Fibroblast of lung (primary cell): Measurements from ENCODE around the gene STK10. TPM values are rescaled to one million over a fixed set of nuclear protein-coding genes. Genes with fewer than 3 reads are reported as not detected.

Experiments used
- DNase-seq, 2 donors: peaks; one replicate each; pipeline versions ENCODE4 v3.0.0 to v3.0.0-alpha.2; 2010; ENCODE audit warnings: low read depth in 2 of 2
- H2AFZ ChIP-seq: 2 replicates; pipeline ENCODE4 v1.5.1; 2012; ENCODE audit warnings: low read length, control low read depth, inconsistent platforms
- H3K27ac ChIP-seq: 2 replicates; pipeline ENCODE4 v1.5.1; 2011; ENCODE audit warnings: low read length, control low read depth; ENCODE audit not compliant: insufficient read depth
- H3K27me3 ChIP-seq: 2 replicates; pipeline ENCODE4 v1.5.1; 2011; ENCODE audit warnings: mild to moderate bottlenecking, low read length; ENCODE audit not compliant: control insufficient read depth, insufficient read depth
- H3K36me3 ChIP-seq: 2 replicates; pipeline ENCODE4 v1.5.1; 2011; ENCODE audit warnings: low read length; ENCODE audit not compliant: control insufficient read depth, insufficient read depth
- H3K4me1 ChIP-seq: 2 replicates; pipeline ENCODE4 v1.5.1; 2011; ENCODE audit warnings: low read length; ENCODE audit not compliant: control insufficient read depth, insufficient read depth; ENCODE audit errors: extremely low read depth
- H3K4me2 ChIP-seq: 2 replicates; pipeline ENCODE4 v1.5.1; 2011; ENCODE audit warnings: low read length, control low read depth; ENCODE audit not compliant: insufficient read depth; ENCODE audit errors: extremely low read depth
- H3K4me3 ChIP-seq, 4 experiments: fragments of 200-600 bp in 1 of 4; sonication (generic) in 1 of 4; replicated peaks in 1 of 4; 2 replicates each; pipeline ENCODE4 v1.5.1; 2011 to 2016; ENCODE audit warnings: low read length in 4 of 4, low read depth in 3 of 4, mild to moderate bottlenecking in 3 of 4, control low read depth in 2 of 4, inconsistent platforms in 1 of 4, mixed read lengths in 1 of 4; ENCODE audit not compliant: insufficient read depth in 1 of 4; ENCODE audit errors: control extremely low read depth in 1 of 4
- H3K79me2 ChIP-seq: 2 replicates; pipeline ENCODE4 v1.5.1; 2012; ENCODE audit warnings: mild to moderate bottlenecking, low read length, inconsistent platforms; ENCODE audit not compliant: control insufficient read depth, insufficient read depth
- H3K9ac ChIP-seq: 2 replicates; pipeline ENCODE4 v1.5.1; 2011; ENCODE audit warnings: mild to moderate bottlenecking, low read length, control low read depth; ENCODE audit not compliant: insufficient read depth
- H3K9me3 ChIP-seq: 2 replicates; pipeline ENCODE4 v1.5.1; 2012; ENCODE audit warnings: low read depth, low read length; ENCODE audit not compliant: control insufficient read depth, insufficient read depth
- H4K20me1 ChIP-seq: 2 replicates; pipeline ENCODE4 v1.5.1; 2011; ENCODE audit warnings: low read length; ENCODE audit not compliant: control insufficient read depth, insufficient read depth; ENCODE audit errors: extremely low read depth
- CTCF ChIP-seq, 2 donors: IDR thresholded peaks in 1 of 2; conservative IDR thresholded peaks in 1 of 2; 1 replicate in 1 of 2; 2 replicates in 1 of 2; pipeline ENCODE4 v1.5.1; 2011 to 2012; ENCODE audit warnings: low read length in 2 of 2, control low read depth in 1 of 2, inconsistent platforms in 1 of 2, low read depth in 1 of 2, mild to moderate bottlenecking in 1 of 2
- EZH2 ChIP-seq: IDR thresholded peaks from 2 replicates; pipeline ENCODE4 v1.5.1; 2012; ENCODE audit warnings: low read length, control low read depth, mild to moderate bottlenecking; ENCODE audit errors: missing control alignments
- polyA plus RNA-seq, 2 donors: library from polyadenylated mRNA; depleted of rRNA in 1 of 2; stranded (reverse) in 1 of 2; unstranded in 1 of 2; fragments of >200 nt; gene quantifications; 2 replicates each; pipeline ENCODE4 v1.2.1, GENCODE V29; 2011 to 2012; ENCODE audit warnings: missing spikeins in 1 of 2
- total RNA-seq: library from RNA; depleted of rRNA; stranded (reverse); fragments of >200 nt; gene quantifications from 2 replicates; pipeline ENCODE4 v1.2.1, GENCODE V29; 2014

STK10 gene
- total and polyA plus RNA-seq, 2 donors (not counting 1 experiment from before 2014, with no cell fraction given): 8.9 to 16.0 TPM

DNA sequence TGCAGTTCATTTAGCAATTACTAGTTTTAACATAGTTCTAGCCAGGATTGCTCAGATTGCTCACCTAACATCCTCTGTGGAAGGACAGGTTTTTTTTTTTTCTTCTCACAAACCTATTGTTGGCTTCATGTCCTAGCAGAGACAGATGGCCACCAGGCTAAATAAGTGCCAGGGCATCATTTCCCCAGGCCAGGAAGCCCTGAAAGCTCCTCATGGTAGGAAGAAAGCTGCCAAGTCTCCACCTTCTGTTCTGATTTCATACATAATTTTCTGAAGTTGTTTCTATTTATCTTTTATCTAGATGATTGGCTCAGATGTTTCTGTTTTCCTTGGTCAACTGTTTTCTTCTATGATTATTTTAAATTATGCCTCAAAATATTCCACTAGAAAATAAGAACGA lies 37.0 kb upstream of the STK10 start:
- TF ChIP-seq CTCF (conservative IDR thresholded peaks at IDR 0.05 in 1 of 2, IDR thresholded peaks at IDR 0.05 in 1 of 2; ENCODE audit: low read depth in 1 of 2, low read length in 2 of 2): no peak
- TF ChIP-seq EZH2: no peak
- Histone ChIP-seq H3K27me3 (no peaks in the 10 kb centered on the region), H2AFZ (no peak overlapping the region), H3K27ac (no peak overlapping the region), H3K9me3 (no peaks in the 10 kb centered on the region), H3K36me3 (peaks cover 2% of the 10 kb centered on the region), H4K20me1 (no peaks in the 10 kb centered on the region), H3K4me3 (no peak overlapping the region), H3K4me2 (no peak overlapping the region), H3K4me1 (no peaks in the 10 kb centered on the region), H3K9ac (no peak overlapping the region), H3K79me2 (no peaks in the 10 kb centered on the region)
- DNase-seq: no peak

GRCh38 chr5:172223901-172224873 lies 36.2 kb upstream of the STK10 start:
- TF ChIP-seq CTCF (conservative IDR thresholded peaks at IDR 0.05 in 1 of 2, IDR thresholded peaks at IDR 0.05 in 1 of 2; ENCODE audit: low read depth in 1 of 2, low read length in 2 of 2) (no peak), EZH2 (no peak)
- no peaks in the 10 kb centered on the region for H3K36me3 ChIP-seq
- H3K79me2 ChIP-seq: no peaks in the 10 kb centered on the region
- no peaks in the 10 kb centered on the region for H3K4me1 ChIP-seq
- H3K27me3 ChIP-seq: no peaks in the 10 kb centered on the region
- no peak overlapping the region for H3K9ac ChIP-seq
- no peak overlapping the region for H2AFZ ChIP-seq
- DNase-seq: no peak
- no peak overlapping the region for H3K27ac ChIP-seq
- H3K4me2 ChIP-seq: no peak overlapping the region
- H3K4me3 ChIP-seq: no peak overlapping the region
- H4K20me1 ChIP-seq: no peaks in the 10 kb centered on the region
- H3K9me3 ChIP-seq: no peaks in the 10 kb centered on the region

DNA sequence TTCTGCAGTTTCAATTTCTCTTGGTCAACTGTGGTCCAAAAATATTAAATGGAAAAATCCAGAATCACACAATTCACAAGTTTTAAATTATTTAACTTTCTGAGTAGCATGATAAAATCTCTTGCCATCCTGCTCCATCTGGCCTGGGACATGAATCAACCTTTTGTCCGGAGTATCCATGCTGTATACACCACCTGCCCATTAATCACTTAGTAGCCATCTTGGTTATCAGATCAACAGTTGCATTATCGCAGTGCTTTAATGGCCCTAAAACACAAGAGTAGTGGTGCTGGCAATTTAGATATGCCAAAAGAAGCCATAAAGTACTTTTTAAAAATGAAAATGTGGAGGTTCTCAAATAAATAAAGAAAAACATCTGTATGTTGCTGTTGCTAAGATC lies 31.3 kb upstream of the STK10 start:
- Histone ChIP-seq H2AFZ (no peak overlapping the region), H3K27ac (no peak overlapping the region), H3K4me2 (no peak overlapping the region), H3K9me3 (no peaks in the 10 kb centered on the region), H3K27me3 (no peaks in the 10 kb centered on the region), H3K4me3 (no peak overlapping the region), H4K20me1 (no peaks in the 10 kb centered on the region), H3K9ac (no peak overlapping the region), H3K36me3 (no peaks in the 10 kb centered on the region), H3K79me2 (peaks cover 4% of the 10 kb centered on the region), H3K4me1 (no peaks in the 10 kb centered on the region)
- TF ChIP-seq CTCF (conservative IDR thresholded peaks at IDR 0.05 in 1 of 2, IDR thresholded peaks at IDR 0.05 in 1 of 2; ENCODE audit: low read depth in 1 of 2, low read length in 2 of 2) (no peak), EZH2 (no peak)
- DNase-seq: no peak
